ENCODE data around the gene CNOT1. TPM values are rescaled to one million over a fixed set of nuclear protein-coding genes. Genes with fewer than 3 reads are reported as not detected.
"Not testable (repeated sequence)": the region's sequence is repeated elsewhere in the genome, so short reads cannot be mapped to it uniquely, and the experiment has no call there.

Gene CNOT1
- total and polyA plus RNA-seq, 5 experiments from 2014 or later = 65.1 to 259 (median 95.9) TPM

- DNase-seq = no peak
- Mint-ChIP-seq H3K4me3 (no peak overlapping the region), H3K36me3 (no peaks in the 10 kb centered on the region), H3K27me3 (peaks cover 0 to 5% (median 4%) of the 10 kb centered on the region in 5 donors), H3K27ac (peak overlapping the region in 1 of 10 donors; percentile 73), H3K9me3 (no peaks in the 10 kb centered on the region), H3K4me1 (no peaks in the 10 kb centered on the region)
- no peak for ATAC-seq
- POLR2A ChIA-PET = no interaction called here
Observed at GRCh38 chr16:58652741-58653140, 23.1 kb upstream of the CNOT1 start.

DNA sequence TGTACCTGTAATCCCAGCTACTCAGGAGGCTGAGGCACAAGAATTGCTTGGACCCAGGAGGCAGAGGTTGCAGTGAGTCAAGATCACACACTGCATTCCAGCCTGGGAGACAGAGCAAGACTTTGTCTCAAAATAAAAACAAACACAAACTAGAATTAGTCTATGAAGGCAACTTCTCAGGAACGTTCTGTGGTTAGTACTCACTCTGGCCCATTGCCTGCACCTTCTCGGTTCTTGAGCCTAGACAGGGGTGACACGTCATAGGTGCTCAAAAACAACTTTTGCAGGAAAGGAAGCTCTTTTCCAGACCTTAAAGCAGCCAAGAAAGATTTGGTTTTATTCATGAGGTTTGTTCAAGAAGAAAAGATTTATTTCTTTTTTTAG, 22.3 kb upstream of the CNOT1 start:
- H3K27me3 Mint-ChIP-seq = peaks cover 0 to 5% (median 4%) of the 10 kb centered on the region in 5 donors
- no peaks in the 10 kb centered on the region for H3K36me3 Mint-ChIP-seq
- no peak overlapping the region for H3K4me3 Mint-ChIP-seq
- DNase-seq = no peak
- no peak for ATAC-seq
- no peaks in the 10 kb centered on the region for H3K4me1 Mint-ChIP-seq
- POLR2A ChIA-PET = no interaction called here
- no peak overlapping the region for H3K27ac Mint-ChIP-seq
- no peaks in the 10 kb centered on the region for H3K9me3 Mint-ChIP-seq

DNA sequence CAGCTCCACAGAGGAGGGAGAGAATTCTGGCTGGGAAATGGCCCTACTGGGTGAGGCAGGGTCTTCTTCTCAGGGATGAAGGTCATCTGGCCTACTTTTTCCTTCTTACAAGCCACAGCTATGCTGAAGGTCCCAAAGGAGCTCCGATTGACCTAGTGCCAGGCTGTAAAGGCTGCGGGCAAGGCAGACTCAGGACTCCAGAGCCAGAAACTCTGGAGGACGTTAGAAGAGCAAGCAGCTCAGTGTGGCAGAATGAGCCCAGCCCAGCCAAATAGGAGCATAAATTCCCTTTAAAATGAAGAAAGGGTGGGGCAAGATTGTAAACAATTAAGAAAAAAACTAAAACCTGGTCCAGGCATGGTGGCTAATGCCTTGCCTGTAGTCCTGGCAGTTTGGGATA, 20.1 kb upstream of the CNOT1 start:
- H3K27me3 Mint-ChIP-seq = peaks cover 0 to 5% (median 4%) of the 10 kb centered on the region in 5 donors
- no peaks in the 10 kb centered on the region for H3K9me3 Mint-ChIP-seq
- no peaks in the 10 kb centered on the region for H3K4me1 Mint-ChIP-seq
- ATAC-seq (no peak), DNase-seq (no peak)
- POLR2A ChIA-PET = no interaction called here
- H3K36me3 Mint-ChIP-seq = no peaks in the 10 kb centered on the region
- H3K4me3 Mint-ChIP-seq = no peak overlapping the region
- peak overlapping the region in 1 of 10 donors; percentile 41 for H3K27ac Mint-ChIP-seq

GRCh38 chr16:58647107-58647506, 17.5 kb upstream of the CNOT1 start:
- Mint-ChIP-seq H3K4me1 (no peaks in the 10 kb centered on the region), H3K27me3 (peaks cover 0 to 2% (median 0%) of the 10 kb centered on the region in 5 donors), H3K4me3 (no peak overlapping the region), H3K36me3 (no peaks in the 10 kb centered on the region), H3K27ac (no peak overlapping the region), H3K9me3 (no peaks in the 10 kb centered on the region)
- DNase-seq (no peak), ATAC-seq (no peak)
- POLR2A ChIA-PET = no interaction called here

DNA sequence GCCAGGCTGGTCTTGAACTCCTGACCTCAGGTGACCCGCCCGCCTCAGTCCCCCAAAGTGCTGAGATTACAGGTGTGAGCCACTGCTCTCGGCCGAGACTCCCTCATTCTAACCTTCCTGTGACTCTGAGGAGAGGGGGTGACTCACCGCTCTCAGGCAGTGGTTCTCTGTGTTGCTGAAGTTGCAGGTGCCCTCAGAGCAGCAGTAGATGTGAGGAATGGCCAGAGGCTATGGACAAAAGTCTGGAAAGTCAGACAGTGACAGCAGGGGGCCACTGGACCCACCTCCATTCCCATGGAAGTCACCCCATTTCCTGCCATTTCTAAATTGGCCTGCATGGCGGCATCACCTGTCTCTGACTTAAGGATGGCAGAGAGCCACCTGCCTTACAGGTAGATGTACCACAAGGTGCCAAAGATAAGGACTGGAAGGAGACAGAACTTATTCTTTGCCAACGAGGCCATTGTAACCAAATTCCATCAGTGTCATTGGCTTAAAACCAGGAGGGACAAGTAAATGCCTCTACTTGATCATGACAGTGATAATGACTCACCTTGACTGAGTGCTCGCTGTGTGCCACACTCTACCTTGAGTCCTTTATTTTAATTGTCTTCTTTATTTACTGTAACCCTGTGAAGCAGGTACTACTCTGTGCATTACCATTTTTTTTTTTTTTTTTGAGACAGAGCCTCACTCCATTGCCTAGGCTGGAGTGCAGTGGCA, 15.3 kb upstream of the CNOT1 start:
- ATAC-seq (no peak), DNase-seq (no peak)
- POLR2A ChIA-PET = no interaction called here
- Mint-ChIP-seq H3K27ac (no peak overlapping the region), H3K27me3 (peaks cover 0 to 2% (median 0%) of the 10 kb centered on the region in 5 donors), H3K9me3 (no peaks in the 10 kb centered on the region), H3K36me3 (no peaks in the 10 kb centered on the region), H3K4me3 (no peak overlapping the region), H3K4me1 (no peaks in the 10 kb centered on the region)

- Mint-ChIP-seq H3K4me3 (no peak overlapping the region), H3K36me3 (no peaks in the 10 kb centered on the region), H3K4me1 (no peaks in the 10 kb centered on the region), H3K27me3 (peaks cover 0 to 2% (median 0%) of the 10 kb centered on the region in 5 donors), H3K27ac (no peak overlapping the region), H3K9me3 (no peaks in the 10 kb centered on the region)
- POLR2A ChIA-PET = no interaction called here
- DNase-seq (no peak), ATAC-seq (no peak)
Observed at GRCh38 chr16:58644108-58644507, 14.5 kb upstream of the CNOT1 start.

- peaks cover 0 to 4% (median under 1%) of the 10 kb centered on the region in 5 donors for H3K27me3 Mint-ChIP-seq
- no peaks in the 10 kb centered on the region for H3K9me3 Mint-ChIP-seq
- no peak overlapping the region for H3K4me3 Mint-ChIP-seq
- H3K27ac Mint-ChIP-seq = no peak overlapping the region
- POLR2A ChIA-PET = interaction anchor here (0.7 kb wide), 1 partner anchor 18 kb away, joined by 3 read pairs; no protein-coding TSS in a partner anchor
- DNase-seq (no peak), ATAC-seq (no peak)
- peaks cover 0 to under 1% (median 0%) of the 10 kb centered on the region in 4 donors for H3K4me1 Mint-ChIP-seq
- H3K36me3 Mint-ChIP-seq = no peaks in the 10 kb centered on the region
Observed at GRCh38 chr16:58640949-58641348, 11.3 kb upstream of the CNOT1 start.

DNA sequence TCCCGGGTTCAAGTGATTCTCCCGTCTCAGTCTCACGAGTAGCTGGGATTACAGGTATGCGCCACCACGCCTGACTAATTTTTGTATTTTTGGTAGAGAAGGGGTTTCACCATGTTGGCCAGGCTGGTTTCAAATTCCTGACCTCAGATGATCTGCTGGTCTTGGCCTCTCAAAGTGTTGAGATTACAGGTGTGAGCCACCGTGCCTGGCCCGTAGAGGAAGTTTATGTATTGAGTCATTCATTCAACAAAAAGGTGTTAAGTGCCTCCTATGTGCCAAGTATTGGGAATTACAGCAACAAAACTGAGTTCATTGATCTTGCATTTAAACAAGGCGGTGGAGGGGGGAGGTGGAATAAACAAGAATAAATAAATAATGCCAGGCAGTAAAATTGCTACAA, 10.2 kb upstream of the CNOT1 start:
- ATAC-seq = no peak
- Mint-ChIP-seq H3K27me3 (peaks cover 0 to 4% (median 1%) of the 10 kb centered on the region in 5 donors), H3K4me1 (peaks cover 0 to 2% (median 0%) of the 10 kb centered on the region in 4 donors), H3K36me3 (no peaks in the 10 kb centered on the region), H3K4me3 (no peak overlapping the region), H3K9me3 (no peaks in the 10 kb centered on the region), H3K27ac (no peak overlapping the region)
- POLR2A ChIA-PET = no interaction called here
- DNase-seq = no peak

DNA sequence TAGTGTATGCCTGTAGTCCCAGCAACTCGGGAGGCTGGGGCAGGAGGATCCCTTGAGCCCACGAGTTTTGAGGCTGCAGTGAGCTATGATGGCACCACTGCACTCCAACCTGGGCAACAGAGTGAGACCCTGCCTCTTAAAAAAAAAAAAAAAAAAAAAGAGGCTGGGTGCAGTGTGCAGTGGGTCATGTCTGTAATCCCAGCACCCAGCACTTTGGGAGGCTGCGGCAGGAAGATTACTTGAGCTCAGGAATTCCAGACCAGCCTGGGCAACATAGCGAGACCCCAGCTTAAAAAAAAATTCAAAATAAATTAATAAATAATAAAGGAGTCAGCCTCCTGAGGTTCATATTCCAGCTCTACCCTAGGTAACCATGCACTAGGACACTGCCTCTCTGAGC, 9.6 kb upstream of the CNOT1 start:
- Mint-ChIP-seq H3K9me3 (no peaks in the 10 kb centered on the region), H3K4me3 (no peak overlapping the region), H3K4me1 (peaks cover 0 to 2% (median 0%) of the 10 kb centered on the region in 4 donors), H3K36me3 (no peaks in the 10 kb centered on the region), H3K27me3 (peaks cover 0 to 4% (median 1%) of the 10 kb centered on the region in 5 donors), H3K27ac (no peak overlapping the region)
- POLR2A ChIA-PET = no interaction called here
- ATAC-seq = no peak
- no peak for DNase-seq

- Mint-ChIP-seq H3K4me3 (no peak overlapping the region), H3K36me3 (no peaks in the 10 kb centered on the region), H3K27ac (no peak overlapping the region), H3K27me3 (peaks cover 0 to 4% (median 1%) of the 10 kb centered on the region in 5 donors), H3K9me3 (no peaks in the 10 kb centered on the region), H3K4me1 (peaks cover 0 to 2% (median 0%) of the 10 kb centered on the region in 4 donors)
- POLR2A ChIA-PET = no interaction called here
- ATAC-seq = peak in 1 of 2 donors; percentile 37
- DNase-seq = no peak
Observed at GRCh38 chr16:58638148-58639036, 8.8 kb upstream of the CNOT1 start.

DNA sequence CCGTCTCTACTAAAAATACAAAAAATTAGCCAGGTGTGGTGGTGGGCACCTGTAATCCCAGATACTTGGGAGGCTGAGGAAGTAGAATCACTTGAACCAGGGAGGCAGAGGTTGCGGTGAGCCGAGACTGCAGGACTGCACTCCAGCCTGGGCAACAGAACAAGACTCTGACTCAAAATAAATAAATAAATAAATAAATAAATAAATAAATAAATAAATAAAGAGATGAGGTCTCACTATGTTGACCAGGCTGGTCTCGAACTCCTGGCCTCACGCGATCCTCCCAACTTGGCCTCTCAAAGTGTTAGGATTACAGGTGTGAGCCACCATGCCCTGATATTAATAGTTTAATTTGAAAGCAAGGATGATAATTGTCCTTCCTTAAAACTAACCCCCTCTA, 7.4 kb upstream of the CNOT1 start:
- H3K4me3 Mint-ChIP-seq, POLR2A ChIA-PET, H3K27ac Mint-ChIP-seq, H3K4me1 Mint-ChIP-seq, DNase-seq, H3K27me3 Mint-ChIP-seq, ATAC-seq, H3K9me3 Mint-ChIP-seq, H3K36me3 Mint-ChIP-seq: not testable (repeated sequence)

DNA sequence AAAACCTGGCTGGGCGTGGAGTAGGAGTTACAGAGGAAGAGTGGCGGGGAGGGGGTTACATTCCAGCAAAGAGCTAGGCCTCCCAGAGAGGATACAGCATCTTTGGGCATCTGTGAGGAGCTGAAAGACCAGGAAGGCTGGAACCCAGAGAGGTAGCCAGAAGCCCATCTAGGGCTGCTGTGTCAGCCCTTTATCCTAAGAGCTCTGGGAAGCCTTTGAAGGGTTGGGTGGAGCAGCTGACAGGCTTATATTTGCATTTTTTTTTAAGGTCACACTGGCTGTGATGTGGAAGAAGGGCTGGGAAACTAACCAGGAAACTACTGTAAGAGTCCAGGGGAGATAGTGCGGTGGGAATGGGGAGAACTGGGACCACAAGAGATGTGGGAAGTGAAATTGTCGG, 6.8 kb upstream of the CNOT1 start:
- DNase-seq (no peak), ATAC-seq (no peak)
- peaks cover 0 to 4% (median 2%) of the 10 kb centered on the region in 4 donors for H3K4me1 Mint-ChIP-seq
- H3K27ac Mint-ChIP-seq = no peak overlapping the region
- H3K36me3 Mint-ChIP-seq = no peaks in the 10 kb centered on the region
- no peaks in the 10 kb centered on the region for H3K9me3 Mint-ChIP-seq
- POLR2A ChIA-PET = no interaction called here
- H3K27me3 Mint-ChIP-seq = peaks cover 0 to 4% (median 1%) of the 10 kb centered on the region in 5 donors
- no peak overlapping the region for H3K4me3 Mint-ChIP-seq

- no peak for DNase-seq
- H3K9me3 Mint-ChIP-seq = no peaks in the 10 kb centered on the region
- no peak for ATAC-seq
- POLR2A ChIA-PET = no interaction called here
- H3K36me3 Mint-ChIP-seq = no peaks in the 10 kb centered on the region
- no peak overlapping the region for H3K4me3 Mint-ChIP-seq
- H3K4me1 Mint-ChIP-seq = peaks cover 2 to 8% (median 4%) of the 10 kb centered on the region in 4 donors
- peaks cover 0 to 4% (median 1%) of the 10 kb centered on the region in 5 donors for H3K27me3 Mint-ChIP-seq
- no peak overlapping the region for H3K27ac Mint-ChIP-seq
Observed at GRCh38 chr16:58635502-58635901, 5.9 kb upstream of the CNOT1 start.

Data from naive thymus-derived CD8-positive, alpha-beta T cell (primary cell).